GM12878 (cell line): ENCODE data around the gene GPC5. TPM values are rescaled to one million over a fixed set of nuclear protein-coding genes. Genes with fewer than 3 reads are reported as not detected.

Experiments
- ATAC-seq: fragments of 200-7000 bp; cut with Tn5 transposase; 3 replicates; pipeline ENCODE4 v1.9.1; 2020; ENCODE audit warnings: mild to moderate bottlenecking, moderate library complexity
- BruUV-seq: library from RNA; stranded (reverse); fragments of 400-500 nt; replicated peaks from 2 replicates; lab custom pipeline; 2021; lab: Mats Ljungman, UMichigan
- CTCF ChIA-PET: fragments of 300-600 bp; sonication (Branson Sonifier 250); formaldehyde crosslinking; extraction: SDS; loops from one replicate; lab custom pipeline; 2021; ENCODE audit warnings: inconsistent platforms; lab: Yijun Ruan, JAX
- POLR2A ChIA-PET: fragments of 350-600 bp; formaldehyde crosslinking; extraction: SDS; loops from one replicate; lab custom pipeline; 2021; ENCODE audit warnings: inconsistent platforms; lab: Charles Lee
- RAD21 ChIA-PET: fragments of 300-600 bp; sonication (Branson Sonifier 250); formaldehyde crosslinking; loops from one replicate; lab custom pipeline; 2023; ENCODE audit warnings: antibody characterized with exemption; ENCODE audit not compliant: unreplicated experiment; lab: Charles Lee
- SMC1A ChIA-PET: fragments of 300-600 bp; sonication (Branson Sonifier 250); formaldehyde crosslinking; loops from one replicate; lab custom pipeline; 2023; ENCODE audit not compliant: unreplicated experiment, uncharacterized antibody; lab: Charles Lee
- DNase-seq: peaks from one replicate; pipeline ENCODE4 v3.0.0-alpha.2; 2011; ENCODE audit warnings: low read depth, low spot score
- FAIRE-seq: peaks from 3 replicates; lab custom pipeline; 2011; peaks lifted over from hg19 to GRCh38; lab: Jason Lieb, UNC
- H2AFZ ChIP-seq: 2 replicates; pipeline ENCODE4 v1.6.0; 2011; ENCODE audit warnings: low read depth, low read length, control low read depth; ENCODE audit not compliant: control insufficient read depth
- H3K27ac ChIP-seq: 2 replicates; pipeline ENCODE4 v1.5.1; 2011; ENCODE audit warnings: control low read depth; ENCODE audit not compliant: control insufficient read depth, insufficient read depth
- H3K27me3 ChIP-seq, 2 experiments: replicated peaks in 1 of 2; 2 replicates each; pipeline versions ENCODE4 v1.6.0 to v1.6.1; 2011; ENCODE audit warnings: low read length in 1 of 2; ENCODE audit not compliant: control insufficient read depth in 2 of 2, insufficient read depth in 2 of 2
- H3K36me3 ChIP-seq, 2 experiments: 2 replicates each; pipeline ENCODE4 v1.5.1; 2011; ENCODE audit warnings: low read length in 1 of 2; ENCODE audit not compliant: control insufficient read depth in 2 of 2, insufficient read depth in 2 of 2
- H3K4me1 ChIP-seq: 2 replicates; pipeline ENCODE4 v1.6.1; 2011; ENCODE audit warnings: mild to moderate bottlenecking, low read length, moderate library complexity, mixed read lengths; ENCODE audit not compliant: control insufficient read depth, insufficient read depth
- H3K4me2 ChIP-seq: 2 replicates; pipeline ENCODE4 v1.6.0; 2011; ENCODE audit warnings: control low read depth; ENCODE audit not compliant: control insufficient read depth, insufficient read depth
- H3K4me3 ChIP-seq: fragments of 200-600 bp; sonication (generic); 2 replicates; pipeline ENCODE4 v1.5.1; 2016
- H3K79me2 ChIP-seq: 2 replicates; pipeline ENCODE4 v1.6.0; 2011; ENCODE audit warnings: low read length; ENCODE audit not compliant: control insufficient read depth, insufficient read depth
- H3K9ac ChIP-seq: 2 replicates; pipeline ENCODE4 v1.8.0; 2011; ENCODE audit warnings: low read length, control low read depth, mixed read lengths; ENCODE audit not compliant: control insufficient read depth, insufficient read depth
- H3K9me3 ChIP-seq: replicated peaks from 3 replicates; pipeline ENCODE4 v1.5.1; 2011; ENCODE audit warnings: mild to moderate bottlenecking, low read length; ENCODE audit not compliant: control insufficient read depth, insufficient read depth
- H4K20me1 ChIP-seq: 2 replicates; pipeline ENCODE4 v1.6.0; 2011; ENCODE audit not compliant: control insufficient read depth, insufficient read depth
- CHD2 ChIP-seq: IDR thresholded peaks from 2 replicates; pipeline ENCODE4 v1.6.1; 2011; ENCODE audit warnings: low read depth, low read length, improper control_type of control experiment, borderline replicate concordance
- E4F1 ChIP-seq: fragments of 450-650 bp; IDR thresholded peaks from 2 replicates; pipeline ENCODE4 v1.6.1; 2018; ENCODE audit warnings: borderline replicate concordance, mild to moderate bottlenecking; ENCODE audit not compliant: partially characterized antibody
- TAF1 ChIP-seq: IDR thresholded peaks from 2 replicates; pipeline ENCODE4 v1.6.1; 2011; ENCODE audit warnings: mild to moderate bottlenecking, low read depth, low read length, borderline replicate concordance
- ZBTB40 ChIP-seq: fragments of 450-650 bp; IDR thresholded peaks from 2 replicates; pipeline ENCODE4 v1.6.1; 2016; ENCODE audit warnings: mild to moderate bottlenecking, moderate library complexity, borderline replicate concordance
- in situ Hi-C: fragments of 300-500 bp; cut with MboI; formaldehyde crosslinking; loops from 9 replicates; pipeline ENCODE4 v1.14.3; 2018; ENCODE audit warnings: mixed read lengths
- intact Hi-C: fragments of 100-400 bp; cut with micrococcal nuclease; formaldehyde crosslinking; loops from one replicate; pipeline ENCODE4 v1.14.2; 2022; ENCODE audit not compliant: unreplicated experiment
- polyA plus RNA-seq, 11 experiments: library from polyadenylated mRNA; depleted of rRNA in 4 of 11; unstranded in 6 of 11; stranded (reverse) in 5 of 11; fragments of >200 nt; fragmentation: Nextera tagmentation in 4 of 11; fragmentation: Illumina TruSeq in 1 of 11; extraction: Ambion mirVana in 4 of 11; extraction: Trizol in 1 of 11; gene quantifications; 1 replicate in 1 of 11; 2 replicates in 10 of 11; pipeline versions ENCODE4 v1.2.1 to v1.2.3, GENCODE V29; 2011 to 2016; ENCODE audit warnings: inconsistent platforms in 2 of 11, missing spikeins in 2 of 11, low read depth in 1 of 11
- total RNA-seq, 4 experiments: library from RNA; depleted of rRNA in 3 of 4; stranded (reverse); fragments of >200 nt in 3 of 4; fragmentation: Illumina TruSeq in 1 of 4; extraction: Trizol in 1 of 4; gene quantifications; 2 replicates each; pipeline versions ENCODE4 v1.2.1 to v1.2.3, GENCODE V29; 2013 to 2021
- TF ChIP-seq, protein P1 (sequence below): fragments of 450-650 bp; formaldehyde crosslinking; IDR thresholded peaks from 2 replicates; pipeline ENCODE4 v1.5.0; 2022; ENCODE audit warnings: mild to moderate bottlenecking, missing genetic modification characterization

GPC5 gene
- total and polyA plus RNA-seq, 10 of the 15 experiments (the other 5 are each of a cell fraction or from before 2014, with no cell fraction given) = 0.05 to 0.87 (median 0.44) TPM; not detected in 1

DNA sequence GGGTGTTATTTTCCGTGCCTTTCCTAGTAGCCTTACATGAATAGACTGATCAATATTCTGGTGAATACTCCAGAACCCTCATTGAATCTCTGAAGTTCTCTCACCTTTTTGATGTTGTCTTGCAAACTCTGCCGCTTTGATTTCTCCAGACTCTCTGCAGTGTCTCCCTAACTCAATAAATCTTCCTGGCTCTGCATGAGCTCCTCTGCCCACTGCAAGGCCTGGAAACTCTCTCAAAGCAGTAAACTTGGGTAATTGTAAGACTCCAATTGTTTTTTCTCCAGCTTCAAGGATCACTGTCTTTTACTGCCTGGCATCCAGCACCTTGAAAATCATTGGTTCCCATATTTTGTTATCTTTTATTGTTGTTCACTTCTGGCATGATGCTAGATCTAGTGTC, 198.4 kb downstream of the GPC5 start (continued):
- TF ChIP-seq E4F1 = no peak
- TF ChIP-seq TAF1 = no peak
- TF ChIP-seq, all 136 proteins: peak for 0

- TF ChIP-seq, protein P1, sequence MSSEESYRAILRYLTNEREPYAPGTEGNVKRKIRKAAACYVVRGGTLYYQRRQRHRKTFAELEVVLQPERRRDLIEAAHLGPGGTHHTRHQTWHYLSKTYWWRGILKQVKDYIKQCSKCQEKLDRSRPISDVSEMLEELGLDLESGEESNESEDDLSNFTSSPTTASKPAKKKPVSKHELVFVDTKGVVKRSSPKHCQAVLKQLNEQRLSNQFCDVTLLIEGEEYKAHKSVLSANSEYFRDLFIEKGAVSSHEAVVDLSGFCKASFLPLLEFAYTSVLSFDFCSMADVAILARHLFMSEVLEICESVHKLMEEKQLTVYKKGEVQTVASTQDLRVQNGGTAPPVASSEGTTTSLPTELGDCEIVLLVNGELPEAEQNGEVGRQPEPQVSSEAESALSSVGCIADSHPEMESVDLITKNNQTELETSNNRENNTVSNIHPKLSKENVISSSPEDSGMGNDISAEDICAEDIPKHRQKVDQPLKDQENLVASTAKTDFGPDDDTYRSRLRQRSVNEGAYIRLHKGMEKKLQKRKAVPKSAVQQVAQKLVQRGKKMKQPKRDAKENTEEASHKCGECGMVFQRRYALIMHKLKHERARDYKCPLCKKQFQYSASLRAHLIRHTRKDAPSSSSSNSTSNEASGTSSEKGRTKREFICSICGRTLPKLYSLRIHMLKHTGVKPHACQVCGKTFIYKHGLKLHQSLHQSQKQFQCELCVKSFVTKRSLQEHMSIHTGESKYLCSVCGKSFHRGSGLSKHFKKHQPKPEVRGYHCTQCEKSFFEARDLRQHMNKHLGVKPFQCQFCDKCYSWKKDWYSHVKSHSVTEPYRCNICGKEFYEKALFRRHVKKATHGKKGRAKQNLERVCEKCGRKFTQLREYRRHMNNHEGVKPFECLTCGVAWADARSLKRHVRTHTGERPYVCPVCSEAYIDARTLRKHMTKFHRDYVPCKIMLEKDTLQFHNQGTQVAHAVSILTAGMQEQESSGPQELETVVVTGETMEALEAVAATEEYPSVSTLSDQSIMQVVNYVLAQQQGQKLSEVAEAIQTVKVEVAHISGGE (CRISPR knock-in tag) = no peak
- TF ChIP-seq ZBTB40 (no peak), CHD2 (no peak)
- TF ChIP-seq, all 136 proteins: peak for 0
- H2AFZ ChIP-seq = no peak overlapping the region
- no peak overlapping the region for H3K4me3 ChIP-seq
- ChIA-PET POLR2A (interaction anchor here (0.6 kb wide), 1 partner anchor 462 kb away, joined by 6 read pairs; no protein-coding TSS in a partner anchor), CTCF (interaction anchor here (1.2 kb wide), 1 partner anchor 24 kb away, joined by 3 read pairs; no protein-coding TSS in a partner anchor), RAD21 (no interaction called here), SMC1A (no interaction called here)
- H3K4me1 ChIP-seq = no peaks in the 10 kb centered on the region
- no peak overlapping the region for H3K27ac ChIP-seq
- no peaks in the 10 kb centered on the region for H4K20me1 ChIP-seq
- no peaks in the 10 kb centered on the region for H3K36me3 ChIP-seq
- H3K9me3 ChIP-seq = no peaks in the 10 kb centered on the region
- in situ Hi-C loops = no loop called here
- DNase-seq (no peak), FAIRE-seq (no peak), ATAC-seq (no peak)
- H3K9ac ChIP-seq = no peak overlapping the region
- no TSS peak for BruUV-seq
- intact Hi-C loops = no loop called here
- H3K4me2 ChIP-seq = no peak overlapping the region
- no peaks in the 10 kb centered on the region for H3K79me2 ChIP-seq
- H3K27me3 ChIP-seq = no peaks in the 10 kb centered on the region
Measured at GRCh38 chr13:91598655-91599054, 200.2 kb downstream of the GPC5 start.
